MM.1S (cell line): ENCODE results near the gene EIF6.

Experiments used
- DNase-seq: peaks from one replicate; pipeline ENCODE4 v3.0.0-alpha.2; 2015
- H2AFZ ChIP-seq: fragments of 300-600 bp; sonication (generic); 2 replicates; pipeline ENCODE4 v1.6.0; 2016; ENCODE audit warnings: antibody characterized with exemption, low read length
- H3F3A ChIP-seq: fragments of 300-600 bp; sonication (generic); 2 replicates; pipeline ENCODE4 v1.6.1; 2016; ENCODE audit warnings: mild to moderate bottlenecking, antibody characterized with exemption, low read length, moderate library complexity, mixed read lengths; ENCODE audit not compliant: insufficient read depth
- H3K27ac ChIP-seq: fragments of 300-600 bp; sonication (generic); 2 replicates; pipeline ENCODE4 v1.5.1; 2016; ENCODE audit warnings: mild to moderate bottlenecking, low read length
- H3K27me3 ChIP-seq: fragments of 300-600 bp; sonication (generic); replicated peaks from 2 replicates; pipeline ENCODE4 v1.6.0; 2016; ENCODE audit warnings: low read length; ENCODE audit not compliant: insufficient read depth
- H3K36me3 ChIP-seq: fragments of 300-600 bp; sonication (generic); replicated peaks from 2 replicates; pipeline ENCODE4 v1.6.1; 2016; ENCODE audit warnings: mild to moderate bottlenecking, low read length, mixed read lengths; ENCODE audit not compliant: insufficient read depth
- H3K4me1 ChIP-seq: fragments of 300-600 bp; sonication (generic); 2 replicates; pipeline ENCODE4 v1.6.1; 2016; ENCODE audit warnings: low read length, mixed read lengths
- H3K4me2 ChIP-seq: fragments of 300-600 bp; sonication (generic); 2 replicates; pipeline ENCODE4 v1.6.0; 2016; ENCODE audit warnings: low read depth, low read length
- H3K4me3 ChIP-seq: fragments of 300-600 bp; sonication (generic); 2 replicates; pipeline ENCODE4 v1.5.1; 2016; ENCODE audit warnings: low read length, mixed read lengths
- H3K79me2 ChIP-seq: fragments of 300-600 bp; sonication (generic); 2 replicates; pipeline ENCODE4 v1.6.1; 2016; ENCODE audit warnings: mixed run types, low read length, mixed read lengths
- H3K9ac ChIP-seq: fragments of 300-600 bp; sonication (generic); 2 replicates; pipeline ENCODE4 v1.6.1; 2016; ENCODE audit warnings: low read length, mixed read lengths
- H3K9me2 ChIP-seq: fragments of 300-600 bp; sonication (generic); replicated peaks from 2 replicates; pipeline ENCODE4 v1.6.1; 2016; ENCODE audit warnings: mild to moderate bottlenecking, low read length, mixed read lengths; ENCODE audit not compliant: insufficient read depth
- H3K9me3 ChIP-seq: fragments of 300-600 bp; sonication (generic); replicated peaks from 2 replicates; pipeline ENCODE4 v1.6.1; 2016; ENCODE audit warnings: mild to moderate bottlenecking, low read length, mixed read lengths; ENCODE audit not compliant: insufficient read depth
- H4K20me1 ChIP-seq: fragments of 300-600 bp; sonication (generic); 2 replicates; pipeline ENCODE4 v1.6.1; 2016; ENCODE audit warnings: mild to moderate bottlenecking, low read length, moderate library complexity, mixed read lengths; ENCODE audit not compliant: insufficient read depth
- CTCF ChIP-seq: fragments of 300-600 bp; sonication (generic); IDR thresholded peaks from 2 replicates; pipeline ENCODE4 v1.5.1; 2016; ENCODE audit warnings: antibody characterized with exemption, low read length, mixed read lengths
- EZH2 ChIP-seq: fragments of 300-600 bp; sonication (generic); optimal IDR thresholded peaks from 2 replicates; pipeline ENCODE3; 2017; ENCODE audit warnings: low read depth, mild to moderate bottlenecking, antibody characterized with exemption, low read length, mixed read lengths
- EZH2phosphoT487 ChIP-seq: fragments of 300-600 bp; sonication (generic); IDR thresholded peaks from 2 replicates; pipeline ENCODE4 v1.6.1; 2018; ENCODE audit warnings: antibody characterized with exemption, low read length

Gene EIF6

GRCh38 chr20:35235881-35236280, 48.7 kb downstream of the EIF6 start:
- Histone ChIP-seq H3K79me2 (no peaks in the 10 kb centered on the region), H2AFZ (no peak overlapping the region), H3F3A (no peaks in the 10 kb centered on the region), H3K27me3 (no peaks in the 10 kb centered on the region), H3K9me3 (no peaks in the 10 kb centered on the region), H3K4me3 (no peak overlapping the region), H4K20me1 (no peaks in the 10 kb centered on the region), H3K4me2 (no peak overlapping the region), H3K9me2 (no peaks in the 10 kb centered on the region), H3K27ac (no peak overlapping the region), H3K9ac (no peak overlapping the region), H3K36me3 (no peaks in the 10 kb centered on the region), H3K4me1 (no peaks in the 10 kb centered on the region)
- DNase-seq = no peak
- TF ChIP-seq CTCF (no peak), EZH2phosphoT487 (no peak), EZH2 (no peak)

GRCh38 chr20:35232575-35232974, 52.0 kb downstream of the EIF6 start:
- Histone ChIP-seq H3K79me2 (no peaks in the 10 kb centered on the region), H3K27me3 (no peaks in the 10 kb centered on the region), H3F3A (no peaks in the 10 kb centered on the region), H3K36me3 (no peaks in the 10 kb centered on the region), H3K4me2 (no peak overlapping the region), H3K9me3 (no peaks in the 10 kb centered on the region), H3K4me1 (no peaks in the 10 kb centered on the region), H4K20me1 (no peaks in the 10 kb centered on the region), H2AFZ (no peak overlapping the region), H3K9ac (no peak overlapping the region), H3K9me2 (no peaks in the 10 kb centered on the region), H3K27ac (no peak overlapping the region), H3K4me3 (no peak overlapping the region)
- no peak for DNase-seq
- no peak for TF ChIP-seq EZH2phosphoT487
- TF ChIP-seq EZH2 = no peak
- TF ChIP-seq CTCF = no peak
